GM20431 (cell line): Measurements from ENCODE around the gene UBR2.

Experiments
- in situ Hi-C: fragments of 300-500 bp; cut with MseI, MboI; formaldehyde crosslinking; loops from one replicate; pipeline ENCODE4 v1.15.0; 2020; ENCODE audit warnings: low sequenced_read_pairs; ENCODE audit not compliant: unreplicated experiment

Gene UBR2

GRCh38 chr6:42563697-42564505 is at the start of gene UBR2:
Gene UBR2, plus strand, starts transcription at chr6:42564029. Its CDS starts 291 bp downstream, at chr6:42564320.
- in situ Hi-C loops = no loop called here

GRCh38 chr6:42514745-42515144 is 49.1 kb upstream of the UBR2 start:
- in situ Hi-C loops = no loop called here

DNA sequence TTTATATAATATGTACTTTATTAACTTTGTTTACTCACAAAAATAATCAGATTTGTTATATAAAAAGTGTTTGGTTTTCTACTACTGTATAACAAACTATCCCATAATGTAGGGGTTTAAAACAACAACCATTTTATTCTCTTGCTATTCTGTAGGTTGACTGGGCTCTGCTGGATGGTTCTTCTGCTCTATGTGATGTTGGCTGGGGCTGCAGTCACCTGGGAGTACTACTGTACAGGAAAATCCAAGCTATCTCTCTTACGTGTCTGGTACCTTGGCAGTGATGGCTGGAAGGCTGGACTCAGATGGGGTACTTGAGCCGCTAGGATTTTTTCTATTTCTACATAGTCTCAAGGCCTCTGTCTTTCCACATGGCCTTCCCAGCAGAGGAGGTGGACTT is 44.0 kb upstream of the UBR2 start:
- in situ Hi-C loops = no loop called here

- in situ Hi-C loops = no loop called here
Measured at GRCh38 chr6:42520786-42521607, 42.8 kb upstream of the UBR2 start.

- in situ Hi-C loops = no loop called here
Measured at GRCh38 chr6:42522036-42522435, 41.8 kb upstream of the UBR2 start.

DNA sequence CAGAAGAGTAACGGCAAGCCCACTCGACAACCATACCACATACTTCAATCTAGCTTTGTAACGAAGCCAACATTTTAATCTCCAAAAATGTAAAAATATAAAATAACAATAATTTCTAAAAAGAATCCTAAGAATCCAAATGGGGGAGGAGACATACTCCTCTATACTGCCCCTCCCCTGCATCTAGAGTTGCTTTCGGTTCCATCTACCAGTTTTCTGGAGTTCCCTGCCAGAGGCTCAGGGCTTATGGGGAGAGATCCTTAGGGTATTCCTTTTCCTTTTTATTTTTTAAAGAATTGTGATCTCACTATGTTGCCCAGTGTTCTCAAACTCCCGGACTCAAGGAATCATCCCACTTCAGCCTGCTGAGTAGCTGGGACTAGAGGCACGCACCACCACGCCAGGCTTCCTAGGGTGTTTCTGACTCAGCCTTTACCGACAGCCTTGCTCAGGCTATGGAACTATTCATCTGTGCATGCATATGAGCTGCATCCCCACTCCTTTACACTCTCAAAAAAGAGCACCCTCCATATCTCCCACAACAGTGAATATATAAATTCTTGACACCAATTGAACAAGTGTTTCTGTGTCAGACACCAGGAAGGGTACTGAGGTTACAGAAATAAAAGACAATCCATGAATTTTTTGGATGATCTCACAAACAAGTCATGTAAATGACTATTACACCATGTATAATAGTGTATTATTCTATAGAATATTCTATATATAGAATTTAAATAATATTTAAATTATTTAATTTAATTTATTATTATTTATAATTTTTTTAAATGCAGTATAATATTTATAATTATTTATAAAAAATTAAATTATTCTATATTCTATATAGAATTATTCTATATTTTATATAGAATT is 40.7 kb upstream of the UBR2 start:
- in situ Hi-C loops = no loop called here

DNA sequence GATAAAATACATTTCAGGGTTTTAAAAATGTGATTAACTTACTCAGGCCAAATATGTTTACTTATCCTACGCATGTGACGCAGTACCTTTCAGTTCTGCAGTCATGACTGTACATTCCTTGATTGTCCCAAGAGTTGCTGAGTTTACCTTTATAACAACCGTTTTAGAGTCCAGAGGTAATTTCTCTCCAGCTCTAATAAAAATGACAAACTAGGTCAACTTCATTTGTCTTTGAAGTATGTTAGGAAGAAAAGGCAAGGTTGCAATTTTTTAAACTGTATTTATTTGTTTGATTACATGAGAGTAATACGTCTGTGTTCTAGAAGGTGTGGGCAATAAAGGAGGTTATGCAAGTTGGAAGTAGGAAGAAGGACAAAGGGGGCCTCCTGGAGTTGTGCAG is 38.6 kb upstream of the UBR2 start:
- in situ Hi-C loops = loop anchor here (25.0 kb wide), 1 partner anchor 238 kb away; no protein-coding TSS in a partner anchor

- in situ Hi-C loops = loop anchor here (25.0 kb wide), 1 partner anchor 239 kb away; no protein-coding TSS in a partner anchor
Measured at GRCh38 chr6:42526616-42527015, 37.2 kb upstream of the UBR2 start.

GRCh38 chr6:42527204-42527603 is 36.6 kb upstream of the UBR2 start:
- in situ Hi-C loops = loop anchor here (25.0 kb wide), 1 partner anchor 240 kb away; no protein-coding TSS in a partner anchor

GRCh38 chr6:42530296-42530695 is 33.5 kb upstream of the UBR2 start:
- in situ Hi-C loops = loop anchor here (25.0 kb wide), 1 partner anchor 243 kb away; no protein-coding TSS in a partner anchor

DNA sequence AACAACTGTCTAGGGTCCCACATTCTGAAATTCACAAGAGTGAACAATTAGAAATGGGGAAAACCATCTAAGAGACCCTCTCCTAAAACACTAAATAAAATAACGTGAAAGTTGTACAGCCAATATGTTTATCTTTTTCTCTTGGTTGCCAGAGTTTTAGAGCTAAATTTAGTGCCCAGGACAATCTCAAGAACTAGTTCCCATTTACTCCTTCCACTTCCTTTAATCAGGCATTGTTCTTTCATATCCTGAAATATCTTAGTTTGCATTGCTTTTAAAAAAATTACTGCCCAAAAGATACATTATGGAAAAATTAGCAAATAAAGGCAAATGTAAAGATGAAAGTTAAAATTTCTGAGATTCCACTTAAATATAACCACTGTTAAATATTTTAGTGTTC is 33.1 kb upstream of the UBR2 start:
- in situ Hi-C loops = loop anchor here (25.0 kb wide), 1 partner anchor 243 kb away; no protein-coding TSS in a partner anchor

GRCh38 chr6:42532038-42532669 is 31.7 kb upstream of the UBR2 start:
- in situ Hi-C loops = loop anchor here (25.0 kb wide), 1 partner anchor 245 kb away; no protein-coding TSS in a partner anchor

DNA sequence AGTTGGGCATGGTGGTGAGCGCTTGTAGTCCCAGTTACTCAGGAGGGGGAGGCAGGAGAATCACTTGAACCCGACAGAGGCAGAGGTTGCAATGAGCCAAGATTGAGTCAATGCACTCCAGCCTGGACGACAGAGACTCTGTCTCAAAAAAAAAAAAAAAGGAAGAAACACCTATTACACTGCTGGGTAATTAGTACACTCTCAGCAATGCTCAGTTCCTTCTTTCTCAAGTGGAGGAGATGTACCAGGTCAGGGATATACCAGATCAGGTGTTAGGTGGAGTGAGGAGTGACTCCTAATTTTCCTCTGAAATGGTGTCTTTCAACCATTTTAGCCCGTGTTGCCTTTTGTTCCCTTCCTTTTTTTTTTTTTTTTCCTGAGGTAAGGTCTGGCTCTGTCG is 30.0 kb upstream of the UBR2 start:
- in situ Hi-C loops = loop anchor here (25.0 kb wide), 1 partner anchor 246 kb away; no protein-coding TSS in a partner anchor

- in situ Hi-C loops = loop anchor here (25.0 kb wide), 1 partner anchor 250 kb away; no protein-coding TSS in a partner anchor
Measured at GRCh38 chr6:42537536-42537935, 26.3 kb upstream of the UBR2 start.

GRCh38 chr6:42539135-42539534 is 24.7 kb upstream of the UBR2 start:
- in situ Hi-C loops = loop anchor here (25.0 kb wide), 1 partner anchor 252 kb away; no protein-coding TSS in a partner anchor

GRCh38 chr6:42545226-42545773 is 18.5 kb upstream of the UBR2 start:
- in situ Hi-C loops = loop anchor here (25.0 kb wide), 1 partner anchor 258 kb away; no protein-coding TSS in a partner anchor

GRCh38 chr6:42547407-42548329 is 16.2 kb upstream of the UBR2 start:
- in situ Hi-C loops = loop anchor here (25.0 kb wide), 1 partner anchor 260 kb away; no protein-coding TSS in a partner anchor

DNA sequence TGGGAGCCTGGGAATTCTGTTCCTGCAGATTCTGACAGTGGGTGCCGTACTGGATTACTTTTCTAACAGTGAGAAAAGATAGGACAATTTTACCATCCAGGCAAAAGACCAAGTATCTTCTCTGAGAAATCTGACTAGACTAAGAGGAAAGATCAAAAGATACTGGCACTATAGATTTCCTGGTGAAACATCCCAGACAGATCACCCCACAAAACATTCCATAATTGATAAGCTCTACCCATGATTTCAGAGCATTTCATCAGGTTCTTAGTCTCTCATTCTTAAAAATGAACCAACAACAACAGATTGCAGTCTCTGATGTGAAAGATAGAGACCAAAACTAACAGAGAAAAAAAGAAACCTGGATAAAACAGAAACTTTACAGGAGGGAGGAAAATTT is 13.6 kb upstream of the UBR2 start:
- in situ Hi-C loops = no loop called here
